Skeletal muscle tissue (tissue), 5 donors: ENCODE data around the gene HHIP. TPM values are rescaled to one million over a fixed set of nuclear protein-coding genes. Genes with fewer than 3 reads are reported as not detected.
"Not testable (repeated sequence)": the region's sequence is repeated elsewhere in the genome, so short reads cannot be mapped to it uniquely, and the experiment has no call there.

Experiments used
- H3K27ac ChIP-seq: one replicate; pipeline ENCODE4 v1.7.0; 2013; ENCODE audit warnings: mild to moderate bottlenecking, low read depth, low read length, inconsistent platforms
- H3K27me3 ChIP-seq, 3 donors: one replicate each; pipeline ENCODE4 v1.7.0; 2013; ENCODE audit warnings: low read length in 3 of 3; ENCODE audit not compliant: control insufficient read depth in 3 of 3, insufficient read depth in 3 of 3
- H3K36me3 ChIP-seq, 3 donors: one replicate each; pipeline ENCODE4 v1.7.0; 2013; ENCODE audit warnings: low read length in 3 of 3; ENCODE audit not compliant: control insufficient read depth in 3 of 3, insufficient read depth in 3 of 3
- H3K4me1 ChIP-seq, 3 donors: one replicate each; pipeline ENCODE4 v1.7.0; 2013; ENCODE audit warnings: low read length in 3 of 3, mild to moderate bottlenecking in 3 of 3; ENCODE audit not compliant: control insufficient read depth in 3 of 3, insufficient read depth in 3 of 3
- H3K4me3 ChIP-seq, 3 donors: one replicate each; pipeline ENCODE4 v1.7.0; 2013; ENCODE audit warnings: low read length in 3 of 3
- H3K9ac ChIP-seq, 3 donors: one replicate each; pipeline ENCODE4 v1.7.0; 2013; ENCODE audit warnings: low read length in 3 of 3, mild to moderate bottlenecking in 3 of 3, moderate library complexity in 2 of 3, low read depth in 1 of 3
- H3K9me3 ChIP-seq, 3 donors: one replicate each; pipeline ENCODE4 v1.7.0; 2013; ENCODE audit warnings: low read length in 3 of 3; ENCODE audit not compliant: control insufficient read depth in 3 of 3
- small RNA-seq: library from RNA; depleted of rRNA; stranded (forward); fragments of <200 nt; gene quantifications from one replicate; pipeline ENCODE3, GENCODE V24; 2014
- total RNA-seq: library from RNA; depleted of rRNA; stranded (reverse); fragments of >200 nt; gene quantifications from one replicate; pipeline ENCODE4 v1.2.3, GENCODE V29; 2014
- donor health status: Osteomylitis.

Gene HHIP
- total RNA-seq, 1 donor from 2014 or later, result 8.4 TPM

DNA sequence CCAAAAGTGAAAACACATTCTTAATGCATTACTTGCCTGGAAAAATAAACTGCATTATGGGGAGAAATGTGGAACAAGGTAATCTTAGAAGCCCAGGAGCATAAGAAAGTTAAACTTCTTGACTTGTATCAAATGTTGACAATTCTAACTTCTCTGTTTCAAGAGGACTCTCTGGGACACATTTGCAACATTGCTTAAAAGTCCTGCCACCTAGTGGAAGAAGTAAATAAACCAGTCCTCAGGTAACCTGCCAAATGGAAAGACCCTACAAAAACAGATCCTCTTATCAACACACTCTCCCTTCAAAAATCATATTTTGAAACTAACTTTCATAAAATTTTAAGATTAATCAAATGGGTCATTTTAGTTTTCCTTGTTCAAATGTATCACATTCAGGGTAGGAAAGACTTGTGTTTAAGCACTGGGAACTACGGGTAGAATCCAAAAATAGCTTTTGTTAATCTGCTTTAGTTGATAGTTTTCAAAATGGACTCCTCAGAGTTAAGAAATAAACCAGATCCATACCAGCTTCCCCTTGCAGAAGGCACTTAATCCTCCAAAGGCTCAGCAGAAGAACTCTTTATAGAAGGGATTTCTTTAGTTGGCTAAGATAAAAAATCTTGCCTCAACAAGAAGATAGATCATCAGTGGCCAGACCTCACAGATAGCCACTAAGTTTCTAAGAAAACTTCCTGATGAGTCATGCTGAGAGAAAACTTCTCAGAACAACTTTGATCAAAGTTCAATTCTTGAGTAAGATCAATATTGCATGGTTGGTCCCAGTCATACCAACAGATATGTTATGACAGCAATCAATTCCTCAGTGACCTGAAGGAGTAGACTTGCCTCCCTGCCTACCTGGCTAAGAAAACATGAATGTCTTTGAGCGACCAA lies 141.7 kb downstream of the HHIP start:
- Histone ChIP-seq H3K4me1 (no peaks in the 10 kb centered on the region), H3K4me3 (no peak overlapping the region), H3K36me3 (no peaks in the 10 kb centered on the region), H3K27ac (no peak overlapping the region), H3K9me3 (no peaks in the 10 kb centered on the region), H3K9ac (no peak overlapping the region), H3K27me3 (no peaks in the 10 kb centered on the region)

DNA sequence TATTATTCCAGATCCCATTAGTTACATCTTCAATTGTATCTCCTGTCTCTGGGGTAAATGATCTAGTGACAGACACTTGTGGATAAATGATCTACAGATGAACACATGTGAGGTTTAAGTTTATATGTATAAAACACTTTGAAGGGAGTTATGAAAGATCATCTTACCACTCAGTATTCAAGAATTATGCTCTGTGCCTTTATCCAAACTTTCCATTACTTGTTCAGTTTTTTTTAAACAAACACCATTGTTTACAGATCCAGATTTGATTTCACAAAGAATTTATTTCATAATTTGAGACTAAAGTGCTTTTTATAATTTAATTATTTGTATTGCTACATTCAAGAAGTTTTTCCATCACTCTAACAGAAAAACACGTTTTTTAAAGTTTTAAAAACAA lies 142.5 kb downstream of the HHIP start:
- Histone ChIP-seq H3K4me3 (no peak overlapping the region), H3K27me3 (no peaks in the 10 kb centered on the region), H3K9ac (no peak overlapping the region), H3K4me1 (no peaks in the 10 kb centered on the region), H3K27ac (no peak overlapping the region), H3K9me3 (no peaks in the 10 kb centered on the region), H3K36me3 (no peaks in the 10 kb centered on the region)

DNA sequence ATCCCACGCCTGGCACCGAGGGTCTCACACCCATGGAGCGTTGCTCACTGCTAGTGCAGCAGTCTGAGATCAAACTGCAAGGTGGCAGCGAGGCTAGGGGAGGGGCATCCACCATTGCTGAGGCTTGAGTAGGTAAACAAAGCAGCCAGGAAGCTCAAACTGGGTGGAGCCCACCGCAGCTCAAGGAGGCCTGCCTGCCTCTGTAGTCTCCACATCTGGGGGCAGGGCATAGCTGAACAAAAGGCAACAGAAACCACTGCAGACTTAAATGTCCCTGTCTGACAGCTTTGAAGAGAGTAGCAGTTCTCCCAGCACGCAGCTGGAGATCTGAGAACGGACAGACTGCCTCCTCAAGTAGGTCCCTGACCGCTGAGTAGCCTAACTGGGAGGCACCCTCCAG lies 146.0 kb downstream of the HHIP start:
- H3K4me3 ChIP-seq, H3K9me3 ChIP-seq, H3K27ac ChIP-seq, H3K36me3 ChIP-seq, H3K27me3 ChIP-seq, H3K4me1 ChIP-seq, H3K9ac ChIP-seq: not testable (repeated sequence)

Small RNA genes lying within 50 kb of the gene (small RNA-seq; reads per million reads assigned to genes)
- not detected for gene RF02271
